GM12878 (cell line): Measurements from ENCODE around the gene GNB2. TPM values are rescaled to one million over a fixed set of nuclear protein-coding genes. Genes with fewer than 3 reads are reported as not detected.

ENCODE experiments used
- ATF7 ChIP-seq: fragments of 450-650 bp; IDR thresholded peaks from 2 replicates; pipeline ENCODE4 v1.6.1; 2016; ENCODE audit warnings: low read depth, mild to moderate bottlenecking
- CEBPZ ChIP-seq: fragments of 150-350 bp; IDR thresholded peaks from 2 replicates; pipeline ENCODE4 v1.6.1; 2016; ENCODE audit warnings: low read depth, low read length
- CREB1 ChIP-seq: IDR thresholded peaks from 2 replicates; pipeline ENCODE4 v1.6.1; 2012; ENCODE audit warnings: low read depth, mild to moderate bottlenecking, inconsistent platforms
- DPF2 ChIP-seq: fragments of 450-650 bp; IDR thresholded peaks from 2 replicates; pipeline ENCODE4 v1.6.1; 2017; ENCODE audit warnings: mild to moderate bottlenecking
- ELK1 ChIP-seq: IDR thresholded peaks from 2 replicates; pipeline ENCODE4 v1.6.1; 2012; ENCODE audit warnings: low read depth, low read length, improper control_type of control experiment
- MYC ChIP-seq: IDR thresholded peaks from 2 replicates; pipeline ENCODE4 v1.6.1; 2011; ENCODE audit warnings: mild to moderate bottlenecking, low read length, moderate library complexity, inconsistent platforms; ENCODE audit not compliant: insufficient read depth, insufficient replicate concordance, insufficient read length, severe bottlenecking
- NR2F1 ChIP-seq: fragments of 450-650 bp; conservative IDR thresholded peaks from 2 replicates; pipeline ENCODE4 v1.6.1; 2017; ENCODE audit warnings: mild to moderate bottlenecking
- REST ChIP-seq: IDR thresholded peaks from 2 replicates; pipeline ENCODE4 v1.6.1; 2012; ENCODE audit warnings: mild to moderate bottlenecking, low read depth, low read length
- TBL1XR1 ChIP-seq: IDR thresholded peaks from 2 replicates; pipeline ENCODE4 v1.6.1; 2012; ENCODE audit warnings: low read depth, low read length, improper control_type of control experiment
- TCF7 ChIP-seq: IDR thresholded peaks from 2 replicates; pipeline ENCODE4 v1.6.1; 2014; ENCODE audit warnings: antibody characterized with exemption, borderline replicate concordance
- USF2 ChIP-seq: IDR thresholded peaks from 2 replicates; pipeline ENCODE4 v1.6.1; 2011; ENCODE audit warnings: low read depth, low read length, improper control_type of control experiment, borderline replicate concordance
- ZNF207 ChIP-seq: fragments of 450-650 bp; IDR thresholded peaks from 2 replicates; pipeline ENCODE4 v1.6.1; 2014; ENCODE audit warnings: antibody characterized with exemption, mild to moderate bottlenecking, borderline replicate concordance
- ZNF592 ChIP-seq: fragments of 450-650 bp; IDR thresholded peaks from 2 replicates; pipeline ENCODE4 v1.6.1; 2017; ENCODE audit warnings: mild to moderate bottlenecking, moderate library complexity
- ZNF622 ChIP-seq: fragments of 450-650 bp; IDR thresholded peaks from 2 replicates; pipeline ENCODE4 v1.6.1; 2017; ENCODE audit warnings: mild to moderate bottlenecking, inconsistent platforms
- polyA plus RNA-seq, 11 experiments: library from polyadenylated mRNA; depleted of rRNA in 4 of 11; unstranded in 6 of 11; stranded (reverse) in 5 of 11; fragments of >200 nt; fragmentation: Nextera tagmentation in 4 of 11; fragmentation: Illumina TruSeq in 1 of 11; extraction: Ambion mirVana in 4 of 11; extraction: Trizol in 1 of 11; gene quantifications; 1 replicate in 1 of 11; 2 replicates in 10 of 11; pipeline versions ENCODE4 v1.2.1 to v1.2.3, GENCODE V29; 2011 to 2016; ENCODE audit warnings: inconsistent platforms in 2 of 11, missing spikeins in 2 of 11, low read depth in 1 of 11
- total RNA-seq, 4 experiments: library from RNA; depleted of rRNA in 3 of 4; stranded (reverse); fragments of >200 nt in 3 of 4; fragmentation: Illumina TruSeq in 1 of 4; extraction: Trizol in 1 of 4; gene quantifications; 2 replicates each; pipeline versions ENCODE4 v1.2.1 to v1.2.3, GENCODE V29; 2013 to 2021

Gene GNB2
- total and polyA plus RNA-seq, 10 of the 15 experiments (the other 5 are each of a cell fraction or from before 2014, with no cell fraction given), result 0.35 to 175 (median 59.7) TPM

- TF ChIP-seq ZNF592 (no peak), USF2 (no peak), NR2F1 (0 out of 2 replicates have a peak, but pooled peaks have one; percentile 14), ATF7 (no peak), DPF2 (peak; percentile 58; the same call in 1 of the 2 replicates), ELK1 (peak; percentile 75), REST (no peak), CEBPZ (no peak), TCF7 (no peak), ZNF207 (peak; percentile 63; the same call in 1 of the 2 replicates), CREB1 (peak; percentile 94), TBL1XR1 (no peak), ZNF622 (no peak), MYC (no peak)
These were observed 32.5 kb downstream of the GNB2 start, which contains the start of gene POP7 (continued) for GRCh38 chr7:100705753-100706671.
